GM18870 (cell line): ENCODE measurements around the gene MAN1C1.
"Not testable (repeated sequence)": the region's sequence is repeated elsewhere in the genome, so short reads cannot be mapped to it uniquely, and the experiment has no call there.

Source experiments
- ATAC-seq: cut with Tn5 transposase; IDR thresholded peaks from one replicate; pipeline ENCODE4 v1.9.1; 2021; ENCODE audit warnings: moderate library complexity; ENCODE audit not compliant: unreplicated experiment

Gene MAN1C1

GRCh38 chr1:25653558-25653957 lies 37.0 kb downstream of the MAN1C1 start:
- ATAC-seq, result no peak

- ATAC-seq, result no peak
Measured at GRCh38 chr1:25654109-25654660, 37.6 kb downstream of the MAN1C1 start.

- ATAC-seq, result no peak
Measured at GRCh38 chr1:25657121-25657882, 40.7 kb downstream of the MAN1C1 start.

- no peak for ATAC-seq
Measured at GRCh38 chr1:25657883-25658760, 41.5 kb downstream of the MAN1C1 start.

GRCh38 chr1:25658791-25659431 lies 42.3 kb downstream of the MAN1C1 start:
- no peak for ATAC-seq

- no peak for ATAC-seq
Measured at GRCh38 chr1:25661043-25661815, 44.6 kb downstream of the MAN1C1 start.

- ATAC-seq, result no peak
Measured at GRCh38 chr1:25662061-25662460, 45.5 kb downstream of the MAN1C1 start.

- not testable (repeated sequence) for ATAC-seq
Measured at GRCh38 chr1:25662959-25663358, 46.4 kb downstream of the MAN1C1 start.

DNA sequence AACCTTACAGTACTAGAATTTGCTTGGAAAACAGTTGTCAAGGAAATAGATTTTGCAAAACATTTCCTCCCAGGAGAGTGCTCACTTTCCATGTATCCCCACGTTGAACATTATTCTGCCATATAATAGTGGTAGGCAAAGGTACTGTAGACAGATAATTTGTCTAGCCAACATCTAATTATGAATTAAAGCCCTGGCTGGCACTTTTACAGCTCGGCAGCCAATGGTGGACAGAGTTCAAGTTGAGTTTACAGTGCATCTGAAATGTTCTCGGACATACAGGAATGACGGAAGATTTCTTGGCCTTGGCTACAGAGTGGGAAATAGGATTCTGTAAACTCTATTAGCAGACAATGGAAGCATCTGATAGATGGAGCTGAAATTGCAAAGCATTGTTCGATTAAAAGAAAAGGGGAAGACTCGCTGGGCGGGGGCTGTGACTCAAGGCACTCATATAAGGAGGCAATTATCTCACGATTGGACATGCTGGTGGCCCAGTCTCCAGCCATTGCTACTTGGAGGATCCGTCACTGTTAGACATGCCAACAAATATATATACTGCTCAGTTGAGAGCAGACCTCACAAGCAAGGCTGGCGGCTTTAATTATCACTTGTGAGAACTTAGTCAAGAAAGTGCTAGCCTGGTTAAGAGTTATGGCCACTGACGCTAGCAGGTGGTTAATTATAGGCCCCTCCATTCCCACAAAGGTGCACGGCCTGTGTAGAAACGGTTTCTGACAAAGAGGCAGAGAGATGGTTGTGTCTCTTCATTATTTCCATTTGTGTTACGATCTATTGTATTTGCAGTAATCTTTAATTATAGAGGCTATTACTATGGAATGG lies 48.0 kb downstream of the MAN1C1 start:
- ATAC-seq, result no peak

DNA sequence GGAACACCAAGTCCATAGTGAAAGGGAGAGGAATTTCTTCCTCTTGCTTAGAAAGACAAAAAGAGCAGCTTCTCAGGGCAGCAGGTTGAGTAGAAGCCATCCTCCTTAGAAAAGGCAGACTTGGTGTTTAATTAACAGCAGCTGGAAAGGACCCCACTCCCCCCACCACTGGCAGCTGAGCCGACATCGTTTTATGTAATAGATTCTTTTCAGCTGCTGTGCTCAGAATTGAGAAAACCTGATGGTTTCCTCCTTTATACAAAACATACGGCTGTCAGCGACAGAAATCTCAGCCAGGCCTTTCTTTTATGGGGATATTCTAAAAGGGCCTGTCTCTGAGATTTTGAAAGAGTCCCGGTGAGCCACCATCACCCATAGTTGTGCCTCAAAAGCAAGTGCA lies 49.9 kb downstream of the MAN1C1 start:
- no peak for ATAC-seq

DNA sequence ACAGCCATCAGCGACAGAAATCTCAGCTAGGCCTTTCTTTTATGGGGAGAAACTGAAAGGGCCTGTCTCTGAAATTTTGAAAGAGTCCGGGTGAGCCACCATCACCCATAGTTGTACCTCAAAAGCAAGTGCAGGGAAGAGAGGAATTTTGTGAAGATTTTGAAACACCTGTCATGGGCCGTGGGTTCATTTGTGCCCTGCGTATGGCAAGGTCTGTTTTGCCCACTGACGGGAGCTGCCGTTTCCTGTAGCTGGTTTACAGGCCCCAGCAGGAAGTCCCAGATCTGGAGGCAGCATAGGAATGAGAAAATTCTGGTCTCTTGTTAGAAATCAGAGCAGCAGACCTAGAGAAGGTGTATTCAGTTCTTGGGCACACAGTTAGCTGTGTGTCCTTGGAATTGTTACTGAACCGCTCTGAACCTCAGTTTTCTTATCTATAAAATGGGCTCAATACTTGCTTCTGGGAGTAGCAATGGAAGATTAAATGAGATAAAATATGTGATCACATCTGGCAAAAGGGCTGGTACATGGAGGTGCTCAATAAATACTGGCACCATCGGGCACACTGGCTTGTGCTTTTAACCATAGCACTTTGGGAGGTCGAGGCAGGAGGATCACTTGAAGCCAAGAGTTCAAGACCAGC lies 52.5 kb downstream of the MAN1C1 start:
- ATAC-seq, result no peak

DNA sequence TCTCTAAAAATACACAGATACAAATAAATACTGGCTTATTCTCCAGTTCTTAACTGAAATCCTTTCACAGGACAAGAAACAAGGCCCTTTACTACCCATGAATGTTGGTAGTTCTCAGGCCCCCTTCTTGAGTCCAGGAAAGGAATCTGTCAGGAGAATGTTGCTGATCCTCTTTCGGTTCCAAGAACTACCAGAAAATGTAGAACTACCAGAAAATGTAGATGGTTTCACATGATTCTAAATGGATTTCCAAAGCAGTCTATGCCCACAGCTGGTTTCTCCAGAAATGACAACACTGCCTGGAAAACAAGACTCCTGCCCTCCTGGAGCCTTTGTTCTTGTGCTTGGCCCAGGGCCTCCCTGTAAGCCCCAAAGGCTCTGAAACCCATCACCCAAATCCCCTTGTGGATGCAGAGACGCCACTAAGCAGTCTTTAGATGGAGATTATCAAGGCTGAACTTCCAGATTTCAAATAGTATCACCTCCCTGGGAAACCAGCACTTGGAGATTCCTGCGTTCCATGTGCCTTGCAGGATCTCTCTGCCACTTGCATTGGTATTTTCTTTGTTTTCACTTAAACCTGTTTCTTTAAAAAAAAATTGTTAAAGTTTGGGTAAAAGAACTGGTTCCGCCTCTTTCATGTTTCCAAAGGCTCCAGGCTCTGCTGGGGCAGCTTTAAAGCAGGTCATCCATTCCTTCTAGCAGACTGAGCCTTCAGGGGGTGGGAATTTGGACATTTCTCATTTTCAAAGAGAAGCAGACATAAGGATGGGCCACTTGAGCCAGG lies 53.4 kb downstream of the MAN1C1 start:
- ATAC-seq, result no peak

GRCh38 chr1:25671929-25672328 lies 55.3 kb downstream of the MAN1C1 start:
- ATAC-seq, result no peak

GRCh38 chr1:25672763-25673409 lies 56.3 kb downstream of the MAN1C1 start:
- no peak for ATAC-seq

DNA sequence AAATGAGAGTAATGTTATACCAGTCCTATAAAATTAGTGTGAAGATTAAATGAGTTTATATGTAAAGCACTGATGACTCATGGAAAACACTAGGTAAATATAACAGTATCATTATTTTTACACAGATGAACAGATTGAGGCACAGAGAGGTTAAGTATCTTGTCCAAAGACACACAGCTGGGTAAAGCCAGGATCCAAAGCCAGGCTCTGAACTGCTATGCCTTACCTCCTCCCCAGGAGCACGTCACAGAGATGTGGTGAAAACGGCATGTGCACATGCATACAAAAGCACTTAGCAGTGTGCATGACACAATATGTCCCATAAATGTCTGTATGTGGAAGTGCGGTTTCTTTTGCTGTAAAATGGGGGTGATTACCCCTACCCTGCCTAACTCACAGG lies 56.9 kb downstream of the MAN1C1 start:
- ATAC-seq, result no peak

GRCh38 chr1:25673962-25674806 lies 57.6 kb downstream of the MAN1C1 start:
- ATAC-seq, result no peak

DNA sequence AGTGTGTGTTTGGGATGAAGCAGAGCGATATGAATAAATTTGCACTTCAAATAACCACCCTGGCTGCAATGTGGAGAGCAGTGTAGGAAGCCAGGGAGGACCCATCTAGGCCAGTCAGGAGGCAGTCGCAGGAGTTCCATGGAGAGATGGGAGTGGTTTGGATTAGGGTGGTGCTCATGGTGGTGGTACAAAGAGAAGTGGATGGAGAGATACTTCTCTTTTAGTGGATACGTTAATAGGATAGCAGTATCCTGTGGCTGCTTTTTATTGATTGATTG lies 58.2 kb downstream of the MAN1C1 start:
- ATAC-seq, result no peak
